WTC11 (cell line): ENCODE data around the gene PIK3C2G.

ENCODE experiments used
- EMX1 ChIP-seq: fragments of 250-450 bp; sonication (Bioruptor Pico); IDR thresholded peaks from 2 replicates; pipeline ENCODE4 v1.8.0; 2021; ENCODE audit warnings: mild to moderate bottlenecking
- IRF2 ChIP-seq: sonication (generic); formaldehyde crosslinking; IDR thresholded peaks from 2 replicates; pipeline ENCODE4 v1.8.0; 2022; ENCODE audit warnings: low read depth, missing genetic modification reagents, borderline replicate concordance
- MYBL2 ChIP-seq: sonication (generic); formaldehyde crosslinking; IDR thresholded peaks from 2 replicates; pipeline ENCODE4 v1.8.1; 2023; ENCODE audit warnings: mild to moderate bottlenecking, moderate library complexity, missing genetic modification reagents
- NR1H2 ChIP-seq: sonication (generic); formaldehyde crosslinking; IDR thresholded peaks from 2 replicates; pipeline ENCODE4 v1.9.0; 2021; ENCODE audit warnings: mild to moderate bottlenecking, moderate library complexity, missing genetic modification reagents
- SMAD3 ChIP-seq: sonication (generic); formaldehyde crosslinking; IDR thresholded peaks from 2 replicates; pipeline ENCODE4 v1.8.0; 2022; ENCODE audit warnings: missing genetic modification reagents, mild to moderate bottlenecking, borderline replicate concordance
- SP1 ChIP-seq: sonication (generic); formaldehyde crosslinking; conservative IDR thresholded peaks from 2 replicates; pipeline ENCODE4 v1.8.1; 2022; ENCODE audit warnings: missing genetic modification reagents
- TF ChIP-seq, protein P1 (sequence below): sonication (generic); formaldehyde crosslinking; IDR thresholded peaks from 2 replicates; pipeline ENCODE4 v1.8.0; 2022; ENCODE audit warnings: mild to moderate bottlenecking, missing genetic modification reagents
- TF ChIP-seq, protein P2 (sequence below): fragments of 200-600 bp; IDR thresholded peaks from 2 replicates; pipeline ENCODE4 v1.8.0; 2022; ENCODE audit warnings: antibody characterized with exemption
- TF ChIP-seq, protein P3 (sequence below): sonication (generic); formaldehyde crosslinking; IDR thresholded peaks from 2 replicates; pipeline ENCODE4 v1.8.1; 2023; ENCODE audit warnings: mild to moderate bottlenecking, missing genetic modification reagents, moderate library complexity
- TF ChIP-seq, protein P4 (sequence below): sonication (generic); formaldehyde crosslinking; conservative IDR thresholded peaks from 2 replicates; pipeline ENCODE4 v1.8.1; 2023; ENCODE audit warnings: mild to moderate bottlenecking, low read depth, missing genetic modification reagents, moderate library complexity
- TF ChIP-seq, protein P5 (sequence below): sonication (generic); formaldehyde crosslinking; conservative IDR thresholded peaks from 2 replicates; pipeline ENCODE4 v1.8.1; 2022; ENCODE audit warnings: mild to moderate bottlenecking, missing genetic modification reagents

DNA sequence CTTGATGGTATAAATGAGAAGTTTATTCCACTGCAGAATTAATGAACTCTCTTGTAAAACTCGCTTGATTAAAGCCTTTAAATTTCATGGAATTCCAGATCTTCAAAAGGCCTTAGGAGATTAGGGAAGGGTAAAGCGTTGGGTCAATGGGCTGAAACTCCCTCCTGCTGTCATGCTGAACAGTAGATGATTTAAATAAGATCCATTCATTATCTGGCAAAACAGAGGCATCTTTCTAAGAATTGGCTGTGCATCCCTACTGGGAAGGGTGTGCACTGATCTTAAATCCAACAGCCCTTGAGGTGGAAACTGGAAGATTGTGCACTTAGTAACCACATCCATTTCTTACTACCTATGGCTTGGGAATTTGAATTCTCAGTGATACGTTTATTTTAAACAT lies 420.5 kb downstream of the PIK3C2G start:
- TF ChIP-seq, protein P1, sequence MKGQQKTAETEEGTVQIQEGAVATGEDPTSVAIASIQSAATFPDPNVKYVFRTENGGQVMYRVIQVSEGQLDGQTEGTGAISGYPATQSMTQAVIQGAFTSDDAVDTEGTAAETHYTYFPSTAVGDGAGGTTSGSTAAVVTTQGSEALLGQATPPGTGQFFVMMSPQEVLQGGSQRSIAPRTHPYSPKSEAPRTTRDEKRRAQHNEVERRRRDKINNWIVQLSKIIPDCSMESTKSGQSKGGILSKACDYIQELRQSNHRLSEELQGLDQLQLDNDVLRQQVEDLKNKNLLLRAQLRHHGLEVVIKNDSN (CRISPR knock-in tag), result no peak
- TF ChIP-seq, protein P2, sequence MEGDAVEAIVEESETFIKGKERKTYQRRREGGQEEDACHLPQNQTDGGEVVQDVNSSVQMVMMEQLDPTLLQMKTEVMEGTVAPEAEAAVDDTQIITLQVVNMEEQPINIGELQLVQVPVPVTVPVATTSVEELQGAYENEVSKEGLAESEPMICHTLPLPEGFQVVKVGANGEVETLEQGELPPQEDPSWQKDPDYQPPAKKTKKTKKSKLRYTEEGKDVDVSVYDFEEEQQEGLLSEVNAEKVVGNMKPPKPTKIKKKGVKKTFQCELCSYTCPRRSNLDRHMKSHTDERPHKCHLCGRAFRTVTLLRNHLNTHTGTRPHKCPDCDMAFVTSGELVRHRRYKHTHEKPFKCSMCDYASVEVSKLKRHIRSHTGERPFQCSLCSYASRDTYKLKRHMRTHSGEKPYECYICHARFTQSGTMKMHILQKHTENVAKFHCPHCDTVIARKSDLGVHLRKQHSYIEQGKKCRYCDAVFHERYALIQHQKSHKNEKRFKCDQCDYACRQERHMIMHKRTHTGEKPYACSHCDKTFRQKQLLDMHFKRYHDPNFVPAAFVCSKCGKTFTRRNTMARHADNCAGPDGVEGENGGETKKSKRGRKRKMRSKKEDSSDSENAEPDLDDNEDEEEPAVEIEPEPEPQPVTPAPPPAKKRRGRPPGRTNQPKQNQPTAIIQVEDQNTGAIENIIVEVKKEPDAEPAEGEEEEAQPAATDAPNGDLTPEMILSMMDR, result no peak
- no peak for TF ChIP-seq IRF2
- TF ChIP-seq, protein P3, sequence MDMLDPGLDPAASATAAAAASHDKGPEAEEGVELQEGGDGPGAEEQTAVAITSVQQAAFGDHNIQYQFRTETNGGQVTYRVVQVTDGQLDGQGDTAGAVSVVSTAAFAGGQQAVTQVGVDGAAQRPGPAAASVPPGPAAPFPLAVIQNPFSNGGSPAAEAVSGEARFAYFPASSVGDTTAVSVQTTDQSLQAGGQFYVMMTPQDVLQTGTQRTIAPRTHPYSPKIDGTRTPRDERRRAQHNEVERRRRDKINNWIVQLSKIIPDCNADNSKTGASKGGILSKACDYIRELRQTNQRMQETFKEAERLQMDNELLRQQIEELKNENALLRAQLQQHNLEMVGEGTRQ, result no peak
- TF ChIP-seq MYBL2, result no peak
- TF ChIP-seq EMX1, result no peak
- TF ChIP-seq, protein P4, sequence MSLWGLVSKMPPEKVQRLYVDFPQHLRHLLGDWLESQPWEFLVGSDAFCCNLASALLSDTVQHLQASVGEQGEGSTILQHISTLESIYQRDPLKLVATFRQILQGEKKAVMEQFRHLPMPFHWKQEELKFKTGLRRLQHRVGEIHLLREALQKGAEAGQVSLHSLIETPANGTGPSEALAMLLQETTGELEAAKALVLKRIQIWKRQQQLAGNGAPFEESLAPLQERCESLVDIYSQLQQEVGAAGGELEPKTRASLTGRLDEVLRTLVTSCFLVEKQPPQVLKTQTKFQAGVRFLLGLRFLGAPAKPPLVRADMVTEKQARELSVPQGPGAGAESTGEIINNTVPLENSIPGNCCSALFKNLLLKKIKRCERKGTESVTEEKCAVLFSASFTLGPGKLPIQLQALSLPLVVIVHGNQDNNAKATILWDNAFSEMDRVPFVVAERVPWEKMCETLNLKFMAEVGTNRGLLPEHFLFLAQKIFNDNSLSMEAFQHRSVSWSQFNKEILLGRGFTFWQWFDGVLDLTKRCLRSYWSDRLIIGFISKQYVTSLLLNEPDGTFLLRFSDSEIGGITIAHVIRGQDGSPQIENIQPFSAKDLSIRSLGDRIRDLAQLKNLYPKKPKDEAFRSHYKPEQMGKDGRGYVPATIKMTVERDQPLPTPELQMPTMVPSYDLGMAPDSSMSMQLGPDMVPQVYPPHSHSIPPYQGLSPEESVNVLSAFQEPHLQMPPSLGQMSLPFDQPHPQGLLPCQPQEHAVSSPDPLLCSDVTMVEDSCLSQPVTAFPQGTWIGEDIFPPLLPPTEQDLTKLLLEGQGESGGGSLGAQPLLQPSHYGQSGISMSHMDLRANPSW, result no peak
- TF ChIP-seq NR1H2 (CRISPR knock-in tag), result no peak
- TF ChIP-seq SP1 (CRISPR knock-in tag), result no peak
- TF ChIP-seq, protein P5, sequence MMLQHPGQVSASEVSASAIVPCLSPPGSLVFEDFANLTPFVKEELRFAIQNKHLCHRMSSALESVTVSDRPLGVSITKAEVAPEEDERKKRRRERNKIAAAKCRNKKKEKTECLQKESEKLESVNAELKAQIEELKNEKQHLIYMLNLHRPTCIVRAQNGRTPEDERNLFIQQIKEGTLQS (CRISPR knock-in tag), result no peak
- TF ChIP-seq SMAD3, result no peak
